ENCODE data around the gene NXF1. TPM values are rescaled to one million over a fixed set of nuclear protein-coding genes. Genes with fewer than 3 reads are reported as not detected.
A peak's percentile ranks its signal among the peaks of the same experiment; 100 is the strongest.

Gene NXF1
- polyA plus RNA-seq, 1 of the 3 experiments (the other 2 are of a cell fraction): 59.7 TPM

DNA sequence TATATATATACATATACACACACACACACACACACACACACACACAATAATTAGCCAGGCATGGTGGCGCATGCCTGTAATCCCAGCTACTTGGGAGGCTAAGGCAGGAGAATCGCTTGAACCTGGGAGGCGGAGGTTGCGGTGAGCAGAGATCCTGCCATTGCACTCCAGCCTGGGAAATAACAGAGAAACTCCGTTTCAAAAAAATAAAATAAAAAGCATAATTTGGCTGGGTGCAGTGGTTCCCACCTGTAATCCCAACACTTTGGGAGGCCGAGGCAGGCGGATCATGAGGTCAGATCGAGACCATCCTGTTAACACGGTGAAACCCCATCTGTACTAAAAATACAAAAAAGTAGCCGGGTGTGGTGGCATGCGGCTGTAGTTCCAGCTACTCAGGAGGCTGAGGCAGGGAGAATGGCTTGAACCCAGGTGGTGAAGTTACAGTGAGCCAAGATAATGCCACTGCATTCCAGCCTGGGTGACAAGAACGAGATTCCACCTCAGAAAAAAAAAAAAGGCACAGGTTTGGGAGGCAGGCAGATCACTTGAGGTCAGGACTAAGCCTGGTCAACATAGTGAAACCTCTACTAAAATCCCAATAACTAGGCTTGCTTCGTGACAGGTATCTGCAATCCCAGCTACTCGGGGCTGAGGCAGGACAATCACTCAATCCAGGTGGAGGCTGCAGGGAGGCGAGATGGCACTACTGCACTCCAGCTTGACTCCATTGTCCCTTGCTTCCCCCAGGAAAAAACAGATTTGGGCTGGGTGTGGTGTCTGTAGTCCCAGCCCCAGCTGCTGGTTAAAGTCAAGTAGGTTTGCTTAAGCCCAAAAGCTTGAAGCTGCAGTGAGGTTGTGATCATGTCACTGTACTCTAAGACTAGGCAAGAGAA lies 45.9 kb upstream of the NXF1 start:
- Histone ChIP-seq H3K36me3 (replicated peaks in 1 of 2; ENCODE audit: control insufficient read depth in 1 of 2, insufficient read depth in 2 of 2, low read length in 1 of 2) (peaks cover 34 to 38% of the 10 kb centered on the region in 2 experiments), H3F3A (replicated peaks; ENCODE audit: insufficient read depth) (peaks cover 53% of the 10 kb centered on the region), H3K79me2 (ENCODE audit: insufficient read depth) (peaks cover 35% of the 10 kb centered on the region), H3K4me2 (no peak overlapping the region), H3K4me1 (ENCODE audit: control insufficient read depth in 1 of 2, insufficient read depth in 2 of 2, low read depth in 1 of 2, low read length in 1 of 2) (peaks cover 12 to 14% of the 10 kb centered on the region in 2 experiments; a peak in 3 of 4 replicates), H3K27ac (ENCODE audit: low read depth in 2 of 2, low read length in 1 of 2) (no peak overlapping the region), H2AFZ (ENCODE audit: low read depth) (no peak overlapping the region), H3K9me2 (no peaks in the 10 kb centered on the region), H3K27me3 (ENCODE audit: insufficient read depth) (no peaks in the 10 kb centered on the region), H3K9me3 (no peaks in the 10 kb centered on the region), H3K9ac (no peak overlapping the region), H3K4me3 (ENCODE audit: low read depth in 2 of 2, low read length in 1 of 2) (no peak overlapping the region), H4K20me1 (ENCODE audit: insufficient read depth) (peaks cover 39% of the 10 kb centered on the region)
- TF ChIP-seq RCOR1 (IDR thresholded peaks at IDR 0.05; ENCODE audit: low read length) (no peak), REST (IDR thresholded peaks at IDR 0.05; ENCODE audit: low read depth, low read length) (no peak), CHD2 (IDR thresholded peaks at IDR 0.05; ENCODE audit: low read length, partially characterized antibody) (no peak), JUND (IDR thresholded peaks at IDR 0.05) (peak; percentile 14; the same call in 1 of the 2 replicates), FOSL2 (IDR thresholded peaks at IDR 0.05; ENCODE audit: borderline replicate concordance, low read depth) (no peak), TAF1 (IDR thresholded peaks at IDR 0.05; ENCODE audit: borderline replicate concordance, low read depth, low read length) (no peak), TCF12 (IDR thresholded peaks at IDR 0.05) (no peak), GABPA (IDR thresholded peaks at IDR 0.05; ENCODE audit: low read depth) (no peak), NRF1 (IDR thresholded peaks at IDR 0.05; ENCODE audit: low read depth, low read length) (no peak), SIN3A (IDR thresholded peaks at IDR 0.05; ENCODE audit: borderline replicate concordance, low read depth, low read length) (peak; percentile 64; the same call in 1 of the 2 replicates), MXI1 (IDR thresholded peaks at IDR 0.05; ENCODE audit: low read depth, low read length) (no peak), ELF1 (IDR thresholded peaks at IDR 0.05) (no peak), EZH2phosphoT487 (IDR thresholded peaks at IDR 0.05; ENCODE audit: borderline replicate concordance, low read depth) (no peak), MEF2A (IDR thresholded peaks at IDR 0.05; ENCODE audit: borderline replicate concordance, low read depth) (no peak), TEAD4 (IDR thresholded peaks at IDR 0.05; ENCODE audit: borderline replicate concordance, insufficient read depth) (no peak), POLR2AphosphoS5 (IDR thresholded peaks at IDR 0.05; ENCODE audit: low read depth, low read length) (peak; percentile 31; the same call in 1 of the 2 replicates), ZBTB33 (IDR thresholded peaks at IDR 0.05; ENCODE audit: borderline replicate concordance, low read depth) (no peak), FOXM1 (IDR thresholded peaks at IDR 0.05; ENCODE audit: low read depth) (no peak)
- TF ChIP-seq, protein P1, sequence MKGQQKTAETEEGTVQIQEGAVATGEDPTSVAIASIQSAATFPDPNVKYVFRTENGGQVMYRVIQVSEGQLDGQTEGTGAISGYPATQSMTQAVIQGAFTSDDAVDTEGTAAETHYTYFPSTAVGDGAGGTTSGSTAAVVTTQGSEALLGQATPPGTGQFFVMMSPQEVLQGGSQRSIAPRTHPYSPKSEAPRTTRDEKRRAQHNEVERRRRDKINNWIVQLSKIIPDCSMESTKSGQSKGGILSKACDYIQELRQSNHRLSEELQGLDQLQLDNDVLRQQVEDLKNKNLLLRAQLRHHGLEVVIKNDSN (IDR thresholded peaks at IDR 0.05; ENCODE audit: borderline replicate concordance, low read depth): no peak
- TF ChIP-seq, protein P2, sequence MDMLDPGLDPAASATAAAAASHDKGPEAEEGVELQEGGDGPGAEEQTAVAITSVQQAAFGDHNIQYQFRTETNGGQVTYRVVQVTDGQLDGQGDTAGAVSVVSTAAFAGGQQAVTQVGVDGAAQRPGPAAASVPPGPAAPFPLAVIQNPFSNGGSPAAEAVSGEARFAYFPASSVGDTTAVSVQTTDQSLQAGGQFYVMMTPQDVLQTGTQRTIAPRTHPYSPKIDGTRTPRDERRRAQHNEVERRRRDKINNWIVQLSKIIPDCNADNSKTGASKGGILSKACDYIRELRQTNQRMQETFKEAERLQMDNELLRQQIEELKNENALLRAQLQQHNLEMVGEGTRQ (IDR thresholded peaks at IDR 0.05; ENCODE audit: borderline replicate concordance, low read depth, low read length): no peak
- CTCF ChIA-PET: interaction anchor here (1.1 to 1.5 kb wide), 5 partner anchors 10 to 65 kb away, joined by 3 to 5 read pairs (median 3); partner anchors contain the start of gene SLC3A2
- no peak for DNase-seq
- 75% methylated on average over 15 of the region's 15 CpGs for WGBS (ENCODE audit: low lambda C conversion rate)
- POLR2A ChIA-PET: interaction anchor here (9.4 kb wide), 1 partner anchor 11 kb away, joined by 146 read pairs; the partner anchor contains the start of gene WDR74

Measured in SK-N-SH (cell line).